ENCODE results near the gene PRM1. TPM values are rescaled to one million over a fixed set of nuclear protein-coding genes. Genes with fewer than 3 reads are reported as not detected.
"Not testable (repeated sequence)": the region's sequence is repeated elsewhere in the genome, so short reads cannot be mapped to it uniquely, and the experiment has no call there.

PRM1 gene
- polyA plus RNA-seq, 2 of the 4 experiments (the other 2 are of a cell fraction): not detected

GRCh38 chr16:11299865-11300559, 18.9 kb upstream of the PRM1 start:
- H3K27ac ChIP-seq: no peak overlapping the region
- H3K4me3 ChIP-seq: no peak overlapping the region
- 55% methylated on average over 4 of the region's 6 CpGs for WGBS (ENCODE audit: missing lambda C conversion rate)
- H3K9me3 ChIP-seq: no peaks in the 10 kb centered on the region
- FAIRE-seq (no peak), DNase-seq (ENCODE audit: low read depth in 1 of 2, low spot score in 1 of 2) (no peak), ATAC-seq (no peak)
- H3K4me1 ChIP-seq: no peaks in the 10 kb centered on the region
- TF ChIP-seq GATA3 (IDR thresholded peaks at IDR 0.05; ENCODE audit: borderline replicate concordance) (no peak), NR3C1 (IDR thresholded peaks at IDR 0.05) (no peak), JUN (IDR thresholded peaks at IDR 0.05) (no peak), HDAC2 (IDR thresholded peaks at IDR 0.05) (no peak), MAFK (IDR thresholded peaks at IDR 0.05; ENCODE audit: partially characterized antibody) (no peak), PHF8 (IDR thresholded peaks at IDR 0.05; ENCODE audit: borderline replicate concordance, low read depth) (no peak), SREBF2 (IDR thresholded peaks at IDR 0.05) (no peak), FOSL2 (IDR thresholded peaks at IDR 0.05) (no peak), FOSL2 (CRISPR knock-in tag; IDR thresholded peaks at IDR 0.05) (no peak), MAZ (IDR thresholded peaks at IDR 0.05; ENCODE audit: borderline replicate concordance, low read depth, low read length) (no peak), HES2 (IDR thresholded peaks at IDR 0.05) (no peak), HEYL (CRISPR knock-in tag; IDR thresholded peaks at IDR 0.05) (no peak), MYC (IDR thresholded peaks at IDR 0.05; ENCODE audit: borderline replicate concordance, low read length) (no peak), CBX8 (IDR thresholded peaks at IDR 0.05) (no peak), POLR2A (IDR thresholded peaks at IDR 0.05; ENCODE audit: low read length) (no peak), HOXA7 (CRISPR knock-in tag; IDR thresholded peaks at IDR 0.05) (no peak), EHF (CRISPR knock-in tag; IDR thresholded peaks at IDR 0.05) (no peak), KDM5A (IDR thresholded peaks at IDR 0.05) (no peak), RAD21 (conservative IDR thresholded peaks at IDR 0.05 in 1 of 2, IDR thresholded peaks at IDR 0.05 in 1 of 2) (no peak), ZFP36 (IDR thresholded peaks at IDR 0.05; ENCODE audit: borderline replicate concordance, partially characterized antibody) (no peak)
- TF ChIP-seq, protein P1, sequence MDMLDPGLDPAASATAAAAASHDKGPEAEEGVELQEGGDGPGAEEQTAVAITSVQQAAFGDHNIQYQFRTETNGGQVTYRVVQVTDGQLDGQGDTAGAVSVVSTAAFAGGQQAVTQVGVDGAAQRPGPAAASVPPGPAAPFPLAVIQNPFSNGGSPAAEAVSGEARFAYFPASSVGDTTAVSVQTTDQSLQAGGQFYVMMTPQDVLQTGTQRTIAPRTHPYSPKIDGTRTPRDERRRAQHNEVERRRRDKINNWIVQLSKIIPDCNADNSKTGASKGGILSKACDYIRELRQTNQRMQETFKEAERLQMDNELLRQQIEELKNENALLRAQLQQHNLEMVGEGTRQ (IDR thresholded peaks at IDR 0.05): no peak
- POLR2A ChIA-PET: no interaction called here
- CTCF ChIA-PET: interaction anchor here (1.2 kb wide), 3 partner anchors 40 to 45 kb away, joined by 3 to 4 read pairs (median 3); no protein-coding TSS in a partner anchor
- no peak overlapping the region for H3K4me2 ChIP-seq

- H3K4me1 ChIP-seq; H3K9me3 ChIP-seq; FAIRE-seq; POLR2A ChIA-PET; DNase-seq (ENCODE audit: low read depth in 1 of 2, low spot score in 1 of 2); H3K27ac ChIP-seq; ATAC-seq; H3K4me3 ChIP-seq; H3K4me2 ChIP-seq: not testable (repeated sequence)
- CTCF ChIA-PET: interaction anchor here (1.0 to 1.2 kb wide), 2 partner anchors 44 to 336 kb away, joined by 3 to 7 read pairs; no protein-coding TSS in a partner anchor
- 72% methylated on average over 13 of the region's 13 CpGs for WGBS (ENCODE audit: missing lambda C conversion rate)
Observed at GRCh38 chr16:11298950-11299547, 17.9 kb upstream of the PRM1 start.

DNA sequence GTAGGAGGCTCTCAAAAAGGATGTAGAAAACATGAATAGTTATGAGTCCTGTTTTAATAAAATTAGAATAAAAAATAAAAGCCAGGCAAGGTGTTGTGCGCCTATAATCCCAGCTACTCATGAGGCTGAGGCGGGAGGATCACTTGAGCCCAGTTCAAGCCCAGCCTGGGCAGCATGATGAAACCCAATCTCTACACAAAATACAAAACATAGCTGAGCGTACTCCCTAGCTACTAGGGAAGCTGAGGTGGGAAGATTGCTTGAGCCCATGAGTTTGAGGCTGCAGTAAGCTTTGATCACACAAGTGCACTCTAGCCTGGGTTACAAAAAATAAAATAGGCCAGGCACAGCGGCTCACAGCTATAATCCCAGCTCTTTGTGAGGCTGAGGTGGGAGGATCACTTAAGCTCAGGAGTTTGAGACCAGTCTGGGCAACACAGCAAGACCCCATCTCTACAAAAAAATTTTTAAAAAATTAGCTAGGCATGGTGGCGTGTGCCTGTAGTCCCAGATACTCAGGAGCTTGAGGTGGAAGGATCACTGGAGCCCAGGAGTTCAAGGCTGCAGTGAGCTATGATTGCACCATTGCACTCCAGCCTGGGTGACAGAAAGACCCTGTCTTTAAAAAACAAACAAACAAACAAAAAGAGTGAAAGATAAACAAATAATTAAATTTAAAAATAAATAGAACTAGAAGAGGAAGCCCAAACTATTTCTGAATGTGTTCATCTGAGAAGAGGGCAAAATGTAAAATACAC, 17.2 kb upstream of the PRM1 start:
- H3K27ac ChIP-seq: no peak overlapping the region
- ChIA-PET POLR2A (no interaction called here), CTCF (interaction anchor here (1.0 kb wide), 1 partner anchor 335 kb away, joined by 7 read pairs; no protein-coding TSS in a partner anchor)
- H3K4me1 ChIP-seq: no peaks in the 10 kb centered on the region
- H3K4me2 ChIP-seq: no peak overlapping the region
- H3K4me3 ChIP-seq: no peak overlapping the region
- ATAC-seq (no peak), FAIRE-seq (no peak), DNase-seq (ENCODE audit: low read depth in 1 of 2, low spot score in 1 of 2) (no peak)
- WGBS (ENCODE audit: missing lambda C conversion rate): 81% methylated on average over 5 of the region's 5 CpGs
- no peaks in the 10 kb centered on the region for H3K9me3 ChIP-seq
- TF ChIP-seq RARB (CRISPR knock-in tag; IDR thresholded peaks at IDR 0.05) (no peak), POLR2A (IDR thresholded peaks at IDR 0.05; ENCODE audit: low read length) (no peak), CHD2 (IDR thresholded peaks at IDR 0.05; ENCODE audit: low read length, partially characterized antibody) (no peak), CBX2 (IDR thresholded peaks at IDR 0.05; ENCODE audit: borderline replicate concordance, low read depth) (no peak), RAD21 (conservative IDR thresholded peaks at IDR 0.05 in 1 of 2, IDR thresholded peaks at IDR 0.05 in 1 of 2) (no peak), JUN (IDR thresholded peaks at IDR 0.05) (no peak), ZSCAN20 (CRISPR knock-in tag; IDR thresholded peaks at IDR 0.05) (no peak), EP300 (IDR thresholded peaks at IDR 0.05) (no peak), ZFP36 (IDR thresholded peaks at IDR 0.05; ENCODE audit: borderline replicate concordance, partially characterized antibody) (no peak), KDM5A (IDR thresholded peaks at IDR 0.05) (no peak), EHF (CRISPR knock-in tag; IDR thresholded peaks at IDR 0.05) (no peak)
- TF ChIP-seq, protein P2, sequence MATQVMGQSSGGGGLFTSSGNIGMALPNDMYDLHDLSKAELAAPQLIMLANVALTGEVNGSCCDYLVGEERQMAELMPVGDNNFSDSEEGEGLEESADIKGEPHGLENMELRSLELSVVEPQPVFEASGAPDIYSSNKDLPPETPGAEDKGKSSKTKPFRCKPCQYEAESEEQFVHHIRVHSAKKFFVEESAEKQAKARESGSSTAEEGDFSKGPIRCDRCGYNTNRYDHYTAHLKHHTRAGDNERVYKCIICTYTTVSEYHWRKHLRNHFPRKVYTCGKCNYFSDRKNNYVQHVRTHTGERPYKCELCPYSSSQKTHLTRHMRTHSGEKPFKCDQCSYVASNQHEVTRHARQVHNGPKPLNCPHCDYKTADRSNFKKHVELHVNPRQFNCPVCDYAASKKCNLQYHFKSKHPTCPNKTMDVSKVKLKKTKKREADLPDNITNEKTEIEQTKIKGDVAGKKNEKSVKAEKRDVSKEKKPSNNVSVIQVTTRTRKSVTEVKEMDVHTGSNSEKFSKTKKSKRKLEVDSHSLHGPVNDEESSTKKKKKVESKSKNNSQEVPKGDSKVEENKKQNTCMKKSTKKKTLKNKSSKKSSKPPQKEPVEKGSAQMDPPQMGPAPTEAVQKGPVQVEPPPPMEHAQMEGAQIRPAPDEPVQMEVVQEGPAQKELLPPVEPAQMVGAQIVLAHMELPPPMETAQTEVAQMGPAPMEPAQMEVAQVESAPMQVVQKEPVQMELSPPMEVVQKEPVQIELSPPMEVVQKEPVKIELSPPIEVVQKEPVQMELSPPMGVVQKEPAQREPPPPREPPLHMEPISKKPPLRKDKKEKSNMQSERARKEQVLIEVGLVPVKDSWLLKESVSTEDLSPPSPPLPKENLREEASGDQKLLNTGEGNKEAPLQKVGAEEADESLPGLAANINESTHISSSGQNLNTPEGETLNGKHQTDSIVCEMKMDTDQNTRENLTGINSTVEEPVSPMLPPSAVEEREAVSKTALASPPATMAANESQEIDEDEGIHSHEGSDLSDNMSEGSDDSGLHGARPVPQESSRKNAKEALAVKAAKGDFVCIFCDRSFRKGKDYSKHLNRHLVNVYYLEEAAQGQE (IDR thresholded peaks at IDR 0.05): no peak
